Renal pelvis (tissue), 3 donors: ENCODE data around the gene SPIRE1. TPM values are rescaled to one million over a fixed set of nuclear protein-coding genes. Genes with fewer than 3 reads are reported as not detected.

Experiments
- polyA plus RNA-seq, 3 donors: library from polyadenylated mRNA; unstranded; fragments of 120-200 nt; gene quantifications; one replicate each; pipeline ENCODE4 v1.2.1, GENCODE V29; 2013; ENCODE audit not compliant: insufficient read length in 3 of 3

SPIRE1 gene
- polyA plus RNA-seq, 3 donors, result 31.6 to 35.6 (median 35.0) TPM

Other genes with a start within 250 kb of the SPIRE1 start
- gene CEP76, start 44.6 kb upstream of the SPIRE1 start, polyA plus RNA-seq, result 10 to 100 TPM in 2 of 3 donors, 1 to 10 TPM in 1; 9.7 to 12.0 (median 11.8) TPM
- gene PSMG2, start 44.9 kb upstream of the SPIRE1 start, polyA plus RNA-seq, result 10 to 100 TPM; 65.9 to 74.8 (median 67.5) TPM
- 10 to 100 TPM; 45.8 to 57.2 (median 47.9) TPM for gene PTPN2, start 226.1 kb upstream of the SPIRE1 start, polyA plus RNA-seq